GM12892 (cell line): ENCODE measurements around the gene MYO10.

Experiments used
- POLR2A ChIP-seq: IDR thresholded peaks from 2 replicates; pipeline ENCODE4 v1.6.1; 2011; ENCODE audit warnings: low read depth, low read length, control low read depth
- POLR2AphosphoS5 ChIP-seq: IDR thresholded peaks from 2 replicates; pipeline ENCODE4 v1.6.1; 2011; ENCODE audit warnings: low read depth, low read length, control low read depth

DNA sequence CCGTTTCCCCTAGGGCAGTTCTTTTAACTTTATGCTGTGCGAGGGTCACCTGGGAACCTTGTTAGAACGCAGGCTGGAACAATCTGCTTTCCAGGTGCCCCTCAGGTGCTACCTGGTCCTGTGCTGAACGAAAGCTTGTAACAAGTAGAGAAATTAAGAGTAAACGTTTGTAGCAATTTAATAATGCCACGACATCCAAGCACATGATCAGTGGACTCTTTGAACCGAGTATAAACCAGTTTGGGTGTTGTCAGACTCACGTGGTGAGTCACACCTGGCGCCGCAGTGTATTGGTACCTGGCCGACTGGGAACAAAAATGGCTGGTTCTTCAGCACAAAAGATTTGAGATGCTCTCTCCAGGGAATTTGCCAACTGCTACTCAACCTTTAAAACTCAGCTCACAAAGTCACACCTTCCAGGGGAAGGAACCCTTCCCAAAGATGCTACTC, 926 bp upstream of the MYO10 start:
- TF ChIP-seq POLR2AphosphoS5 (no peak), POLR2A (no peak)
